Hepatic stellate cell (primary cell): ENCODE measurements around the gene RBM17.
"Not testable (repeated sequence)": the region's sequence is repeated elsewhere in the genome, so short reads cannot be mapped to it uniquely, and the experiment has no call there.

Experiments used
- DNase-seq: peaks from one replicate; pipeline ENCODE4 v3.0.0; 2011; ENCODE audit warnings: low spot score

Gene RBM17

DNA sequence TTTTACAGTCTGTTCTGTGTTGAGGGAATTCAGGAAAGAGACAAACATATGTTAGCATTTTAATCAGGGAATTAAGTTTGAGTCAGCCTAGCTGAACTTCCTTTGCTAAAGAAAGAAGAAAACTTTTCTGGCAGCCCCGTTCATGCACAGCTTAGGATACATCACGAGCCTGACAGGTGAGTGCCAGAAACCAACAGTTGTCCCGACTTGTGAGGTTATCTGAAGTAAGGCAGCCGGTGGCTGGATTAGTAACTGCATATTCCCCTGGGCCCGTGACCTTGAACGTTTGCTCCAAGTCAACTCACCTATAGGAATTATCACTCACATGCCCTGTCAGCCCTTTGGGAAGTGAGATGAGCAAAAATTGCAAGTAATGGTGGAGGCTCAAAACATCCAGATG, 24.1 kb downstream of the RBM17 start:
- DNase-seq, result no peak

DNA sequence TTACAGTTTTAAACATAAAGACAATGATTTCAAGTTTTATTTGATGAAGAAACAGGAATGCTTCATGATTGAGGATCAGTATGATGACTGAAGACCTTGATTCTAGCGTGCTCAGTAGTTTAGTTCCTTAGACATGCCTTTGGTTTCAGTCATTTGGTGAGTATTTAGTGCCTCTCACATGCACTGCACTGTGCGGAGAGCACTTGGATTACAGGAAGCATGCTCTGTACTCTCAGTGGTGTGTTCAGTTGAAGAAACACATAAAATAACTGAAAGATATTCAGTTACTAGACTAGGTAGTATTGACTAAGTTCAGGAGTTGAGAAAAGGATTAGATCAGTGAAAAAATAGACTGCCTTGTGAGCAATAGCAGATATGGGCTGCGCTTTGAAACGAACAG, 25.5 kb downstream of the RBM17 start:
- no peak for DNase-seq

GRCh38 chr10:6114805-6115341, 26.0 kb downstream of the RBM17 start:
- peak; percentile 34 for DNase-seq

GRCh38 chr10:6115411-6115810, 26.6 kb downstream of the RBM17 start:
- no peak for DNase-seq

- DNase-seq, result no peak
Observed at GRCh38 chr10:6115824-6116350, 27.1 kb downstream of the RBM17 start.

DNA sequence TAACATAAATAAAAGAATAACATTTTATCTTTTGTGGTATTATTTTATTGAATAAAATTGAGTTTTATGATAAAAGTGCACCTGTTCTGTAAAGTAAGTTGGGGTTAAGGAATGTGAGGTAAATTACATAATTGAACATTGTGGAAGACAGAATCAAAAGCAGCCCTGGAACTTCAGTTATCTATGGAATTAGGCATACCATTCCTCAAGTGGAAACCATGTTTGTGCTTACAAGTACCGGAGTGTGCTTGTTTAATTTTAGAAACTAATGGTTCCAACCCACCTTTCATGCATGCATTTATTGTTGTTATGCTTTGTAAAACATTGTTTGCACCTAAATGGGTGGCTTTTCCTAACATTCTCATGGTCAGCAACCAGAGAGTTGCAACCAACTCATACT, 28.0 kb downstream of the RBM17 start:
- no peak for DNase-seq

DNA sequence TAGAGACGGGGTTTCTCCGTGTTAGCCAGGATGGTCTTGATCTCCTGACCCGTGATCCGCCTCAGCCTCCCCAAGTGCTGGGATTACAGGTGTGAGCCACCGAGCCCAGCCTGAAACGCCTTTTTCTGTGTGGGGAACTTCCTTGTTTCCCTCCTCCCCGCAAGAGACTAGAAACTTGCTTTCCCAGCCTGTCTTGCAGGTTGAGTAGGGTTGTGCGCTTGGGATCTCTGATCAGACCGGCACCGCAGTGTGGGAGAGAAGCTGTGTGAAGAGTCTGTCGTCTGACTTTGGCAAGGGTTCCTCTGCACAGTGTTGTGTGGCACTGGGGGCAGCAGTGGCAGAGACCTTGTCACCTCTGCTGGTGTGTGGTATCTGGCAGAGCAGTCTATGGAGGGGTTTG, 28.9 kb downstream of the RBM17 start:
- no peak for DNase-seq

- DNase-seq, result no peak
Observed at GRCh38 chr10:6119423-6119822, 30.6 kb downstream of the RBM17 start.

- no peak for DNase-seq
Observed at GRCh38 chr10:6119962-6120361, 31.1 kb downstream of the RBM17 start.

DNA sequence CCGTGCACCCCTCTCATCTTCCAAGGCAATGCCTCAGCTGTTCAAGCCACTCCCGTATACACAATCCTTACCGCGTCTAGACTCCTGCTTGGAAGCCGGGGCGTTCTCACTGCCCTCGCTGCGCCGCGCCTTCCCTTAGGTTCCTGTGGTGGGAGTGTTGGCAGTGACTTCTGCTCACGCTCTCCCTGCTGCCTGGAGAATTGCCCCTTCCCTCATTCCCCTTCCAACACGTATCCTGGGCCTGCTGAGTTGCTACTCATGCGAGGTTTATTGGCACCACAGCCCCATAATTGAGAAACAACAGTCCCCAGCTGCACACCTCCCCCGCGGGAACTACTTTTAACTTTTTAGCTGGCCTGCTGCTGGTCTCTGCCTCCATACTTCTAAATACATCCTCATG, 31.9 kb downstream of the RBM17 start:
- no peak for DNase-seq

- DNase-seq, result no peak
Observed at GRCh38 chr10:6121146-6121545, 32.3 kb downstream of the RBM17 start.

- no peak for DNase-seq
Observed at GRCh38 chr10:6123532-6123931, 34.7 kb downstream of the RBM17 start.

DNA sequence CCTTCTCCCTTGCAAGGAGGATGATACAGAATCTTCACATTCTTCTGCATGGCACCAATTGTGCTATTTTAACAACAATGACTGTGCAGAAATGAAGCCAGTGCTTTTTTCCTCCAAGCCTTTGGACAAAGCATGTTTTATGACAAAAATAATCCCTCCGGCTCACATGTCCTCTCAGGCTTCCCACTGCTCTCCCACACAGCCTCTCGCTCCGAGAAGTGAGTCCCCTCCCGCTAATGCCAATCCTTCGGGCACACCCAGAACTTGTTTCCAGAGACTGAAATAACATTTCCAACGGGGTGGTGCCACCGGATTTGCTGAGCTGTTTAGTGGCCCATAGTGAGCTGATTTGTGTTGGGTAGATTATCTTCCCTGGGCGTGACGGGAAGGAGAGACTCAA, 35.8 kb downstream of the RBM17 start:
- no peak for DNase-seq

DNA sequence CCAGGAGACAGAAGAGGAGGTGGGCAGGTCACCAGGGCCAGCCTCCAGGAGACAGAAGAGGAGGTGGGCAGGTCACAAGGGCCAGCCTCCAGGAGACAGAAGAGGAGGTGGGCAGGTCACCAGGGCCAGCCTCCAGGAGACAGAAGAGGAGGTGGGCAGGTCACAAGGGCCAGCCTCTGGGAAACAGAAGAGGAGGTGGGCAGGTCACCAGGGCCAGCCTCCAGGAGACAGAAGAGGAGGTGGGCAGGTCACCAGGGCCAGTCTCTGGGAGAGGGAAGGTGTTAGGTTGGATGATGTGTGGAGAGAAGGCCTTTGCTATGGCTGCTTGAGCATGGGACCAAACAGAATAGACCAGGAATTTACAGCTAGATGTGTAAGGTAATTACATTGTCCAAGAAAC, 38.6 kb downstream of the RBM17 start:
- DNase-seq, result not testable (repeated sequence)

DNA sequence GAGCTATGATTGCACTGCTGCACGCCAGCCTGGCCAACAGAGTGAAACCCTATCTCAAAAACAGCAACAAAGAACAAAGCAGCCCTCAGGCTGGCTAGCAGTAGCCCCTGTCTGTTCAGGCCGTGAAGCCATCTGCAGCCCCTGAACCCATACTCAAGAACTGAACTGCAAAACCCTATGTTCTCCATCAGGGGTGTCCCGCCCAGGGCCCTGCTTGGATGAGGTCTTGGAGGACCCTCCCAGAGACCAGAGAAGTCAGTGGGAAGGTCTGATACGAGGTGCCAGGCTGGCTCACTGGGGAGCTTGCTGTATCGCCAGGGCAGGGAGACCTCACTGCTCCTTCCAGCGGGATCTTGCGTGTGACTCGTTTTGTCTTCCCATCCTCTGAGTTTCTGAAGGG, 39.3 kb downstream of the RBM17 start:
- DNase-seq, result no peak

GRCh38 chr10:6128591-6129251, 39.9 kb downstream of the RBM17 start:
- DNase-seq, result peak; percentile 62

GRCh38 chr10:6130848-6131470, 42.1 kb downstream of the RBM17 start:
- DNase-seq, result no peak

- DNase-seq, result no peak
Observed at GRCh38 chr10:6133331-6134098, 44.7 kb downstream of the RBM17 start.

DNA sequence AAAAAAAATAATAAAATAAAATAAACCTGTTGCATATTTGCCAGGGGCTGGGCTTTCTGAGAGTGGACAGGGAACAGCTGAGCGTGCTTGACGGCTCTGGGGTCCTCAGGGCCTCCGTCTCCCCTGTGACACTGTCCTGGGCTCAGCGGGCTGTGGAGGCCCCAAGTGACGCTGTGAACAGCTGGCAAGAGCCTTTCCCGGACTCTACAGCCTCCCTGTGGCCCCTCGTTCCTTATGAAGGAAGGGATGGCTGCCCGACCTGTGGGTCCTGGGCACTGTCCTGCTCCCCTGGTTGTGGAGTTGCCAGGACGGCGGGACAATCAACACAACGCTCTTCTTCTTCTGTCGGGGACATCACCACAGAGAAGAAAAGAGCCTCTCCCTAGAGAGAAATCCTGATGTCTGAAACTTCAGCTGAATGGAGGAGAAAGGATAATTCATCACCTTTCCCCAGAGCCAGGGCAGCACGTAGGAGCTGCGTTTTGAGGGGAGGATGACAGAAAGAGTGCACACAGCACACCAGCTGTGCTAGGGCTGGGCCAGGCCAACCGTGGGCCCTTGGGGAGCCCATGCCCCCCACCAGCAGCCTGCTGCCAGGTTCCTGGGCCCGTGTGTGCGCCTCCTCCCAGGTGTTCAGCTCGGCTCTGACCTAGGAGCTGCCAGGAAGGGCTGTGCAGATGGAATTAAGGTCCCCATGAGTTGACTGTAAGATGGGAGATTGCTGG, 45.4 kb downstream of the RBM17 start:
- DNase-seq, result no peak

DNA sequence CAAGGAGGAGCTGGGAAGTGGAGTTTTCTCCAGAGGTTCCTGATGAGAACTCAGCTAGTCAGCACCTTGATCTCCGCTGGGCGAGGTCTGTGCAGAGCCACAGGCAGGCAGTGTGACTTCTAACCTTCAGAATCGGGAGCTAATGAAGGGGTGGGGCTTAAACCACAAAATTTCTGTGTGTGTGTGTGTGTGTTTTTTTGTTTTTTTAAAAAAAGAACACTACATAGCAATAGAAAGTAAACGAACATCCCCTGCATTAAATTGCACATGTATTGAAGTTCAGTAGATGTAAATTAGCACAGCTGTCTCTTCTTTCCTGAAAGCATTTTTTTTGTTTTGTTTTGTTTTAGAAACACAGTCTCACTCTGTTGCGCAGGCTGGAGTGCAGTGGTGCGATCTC, 46.2 kb downstream of the RBM17 start:
- DNase-seq, result no peak

DNA sequence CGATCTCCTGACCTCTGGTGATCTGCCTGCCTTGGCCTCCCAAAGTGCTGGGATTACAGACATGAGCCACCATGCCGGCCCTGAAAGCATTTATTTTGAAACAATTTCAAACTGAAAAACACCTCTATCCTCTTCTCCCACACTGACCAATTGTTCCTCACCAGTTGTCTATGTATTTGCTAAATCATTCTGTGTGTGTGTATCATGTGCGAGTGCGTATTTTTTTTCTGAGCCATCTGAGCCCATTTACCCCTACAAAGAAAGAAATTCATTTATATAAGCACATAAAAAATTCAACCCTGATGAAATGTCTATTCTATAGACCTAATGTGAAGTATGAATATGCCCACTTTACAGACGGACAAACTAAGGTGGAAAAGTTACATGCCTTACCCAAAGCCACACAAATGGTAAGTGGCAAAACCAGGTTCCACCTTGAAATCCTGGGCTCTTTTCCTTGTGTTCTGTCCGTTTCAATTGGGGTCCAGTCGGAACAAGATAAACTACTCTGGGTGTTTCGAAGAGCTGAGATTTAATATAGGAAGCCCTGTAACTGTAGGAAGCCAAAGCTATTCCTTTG, 46.8 kb downstream of the RBM17 start:
- DNase-seq, result no peak
